ENCODE results near the gene FZD4. TPM values are rescaled to one million over a fixed set of nuclear protein-coding genes. Genes with fewer than 3 reads are reported as not detected.
A peak's percentile ranks its signal among the peaks of the same experiment; 100 is the strongest.

Gene FZD4
- total and polyA plus RNA-seq, 2 donors from 2014 or later, result 21.4 to 41.4 TPM

GRCh38 chr11:86956905-86957195 lies 1.7 kb upstream of the FZD4 start:
- no peak for DNase-seq
- H3K4me3 ChIP-seq (ENCODE audit: low read length in 3 of 3), result peak overlapping the region; percentile 61 to 91 (median 89)
- peak overlapping the region in 1 of 3 donors; percentile 93 for H3K9ac ChIP-seq (ENCODE audit: low read length in 3 of 3)
- intact Hi-C loops (cut with DNase I), result no loop called here
- FAIRE-seq, result no peak
- no peak for TF ChIP-seq CTCF (IDR thresholded peaks at IDR 0.05; ENCODE audit: borderline replicate concordance, extremely low read depth, insufficient read depth)
- no peaks in the 10 kb centered on the region for H3K27me3 ChIP-seq (ENCODE audit: control insufficient read depth, insufficient read depth, low read length)
- H3K36me3 ChIP-seq (ENCODE audit: control insufficient read depth in 2 of 3, insufficient read depth in 3 of 3, low read length in 3 of 3), result peaks cover 3 to 5% (median 3%) of the 10 kb centered on the region in 3 donors
- no peaks in the 10 kb centered on the region for H3K9me3 ChIP-seq (ENCODE audit: control insufficient read depth in 2 of 3, insufficient read depth in 1 of 3, low read length in 3 of 3)
- peaks cover 8 to 21% (median 18%) of the 10 kb centered on the region in 3 donors for H3K4me1 ChIP-seq (ENCODE audit: control insufficient read depth in 2 of 3, insufficient read depth in 2 of 3, low read depth in 1 of 3, low read length in 3 of 3)
- peak overlapping the region; percentile 97 to 98 for H3K27ac ChIP-seq (ENCODE audit: low read depth in 2 of 2, low read length in 2 of 2)

- peak overlapping the region in 2 of 3 donors; percentile 63 to 76 for H3K9ac ChIP-seq (ENCODE audit: low read length in 3 of 3)
- TF ChIP-seq CTCF (IDR thresholded peaks at IDR 0.05; ENCODE audit: borderline replicate concordance, extremely low read depth, insufficient read depth), result no peak
- peaks cover 10 to 37% (median 26%) of the 10 kb centered on the region in 3 donors for H3K4me1 ChIP-seq (ENCODE audit: control insufficient read depth in 2 of 3, insufficient read depth in 2 of 3, low read depth in 1 of 3, low read length in 3 of 3)
- intact Hi-C loops (cut with DNase I), result no loop called here
- no peaks in the 10 kb centered on the region for H3K9me3 ChIP-seq (ENCODE audit: control insufficient read depth in 2 of 3, insufficient read depth in 1 of 3, low read length in 3 of 3)
- DNase-seq (no peak), FAIRE-seq (no peak)
- no peaks in the 10 kb centered on the region for H3K27me3 ChIP-seq (ENCODE audit: control insufficient read depth, insufficient read depth, low read length)
- peak overlapping the region in 2 of 3 donors; percentile 72 to 95 for H3K4me3 ChIP-seq (ENCODE audit: low read length in 3 of 3)
- peaks cover 9 to 15% (median 9%) of the 10 kb centered on the region in 3 donors for H3K36me3 ChIP-seq (ENCODE audit: control insufficient read depth in 2 of 3, insufficient read depth in 3 of 3, low read length in 3 of 3)
- peak overlapping the region; percentile 82 for H3K27ac ChIP-seq (ENCODE audit: low read depth in 2 of 2, low read length in 2 of 2)
These were observed 159 bp downstream of the FZD4 start for GRCh38 chr11:86955111-86955360.

DNA sequence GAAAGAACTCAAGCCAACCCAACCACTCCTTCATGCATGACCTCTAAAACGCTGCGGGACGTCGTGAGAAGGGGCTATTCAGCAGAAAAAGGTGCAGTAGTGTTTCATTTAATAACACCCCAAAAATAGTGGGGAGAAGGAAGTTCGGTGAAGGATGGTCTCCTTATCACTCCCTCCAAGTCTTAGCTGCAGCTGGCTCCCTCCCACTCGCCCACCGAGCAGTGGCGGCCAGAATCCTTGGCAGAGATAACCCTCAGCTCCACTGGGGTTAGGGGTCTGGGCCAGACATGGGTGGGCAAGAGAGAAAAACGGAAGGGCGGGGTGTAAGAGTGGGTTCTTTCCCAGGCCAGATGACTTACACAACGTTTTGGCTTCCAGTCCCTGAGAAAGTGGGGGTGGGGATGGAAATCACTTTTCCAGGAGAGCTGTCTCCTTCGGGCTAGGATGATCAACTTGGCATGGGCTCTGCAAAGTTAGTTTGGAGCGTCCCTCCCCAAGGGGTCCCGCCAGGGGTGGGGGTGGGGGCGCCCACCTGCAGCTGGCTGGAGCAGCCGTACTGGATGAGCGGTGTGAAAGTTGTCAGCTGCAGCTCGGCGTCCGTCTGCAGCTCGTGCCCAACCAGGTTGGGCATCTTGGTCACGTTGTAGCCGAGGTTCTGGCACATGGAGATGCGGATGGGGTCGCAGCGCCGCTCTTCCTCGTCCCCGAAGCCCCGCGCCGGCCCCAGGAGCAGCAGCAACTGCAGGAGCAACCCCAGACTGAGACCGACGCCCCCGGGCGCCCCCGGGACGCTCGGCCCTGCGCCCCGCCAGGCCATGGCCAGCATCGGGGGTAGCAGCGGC lies 705 bp downstream of the FZD4 start:
- Histone ChIP-seq H3K4me3 (ENCODE audit: low read length in 3 of 3) (peak overlapping the region; percentile 72 to 95 (median 95)), H3K27me3 (ENCODE audit: control insufficient read depth, insufficient read depth, low read length) (no peaks in the 10 kb centered on the region), H3K9ac (ENCODE audit: low read length in 3 of 3) (peak overlapping the region; percentile 63 to 95 (median 76)), H3K9me3 (ENCODE audit: control insufficient read depth in 2 of 3, insufficient read depth in 1 of 3, low read length in 3 of 3) (no peaks in the 10 kb centered on the region), H3K36me3 (ENCODE audit: control insufficient read depth in 2 of 3, insufficient read depth in 3 of 3, low read length in 3 of 3) (peaks cover 9 to 15% (median 9%) of the 10 kb centered on the region in 3 donors), H3K27ac (ENCODE audit: low read depth in 2 of 2, low read length in 2 of 2) (peak overlapping the region; percentile 82), H3K4me1 (ENCODE audit: control insufficient read depth in 2 of 3, insufficient read depth in 2 of 3, low read depth in 1 of 3, low read length in 3 of 3) (peaks cover 10 to 40% (median 29%) of the 10 kb centered on the region in 3 donors)
- FAIRE-seq, result no peak
- intact Hi-C loops (cut with DNase I), result no loop called here
- TF ChIP-seq CTCF (IDR thresholded peaks at IDR 0.05; ENCODE audit: borderline replicate concordance, extremely low read depth, insufficient read depth), result no peak
- DNase-seq, result peak; percentile 42 to 80 (median 65)

All from kidney (tissue), 14 donors.